Activated CD4-positive, alpha-beta T cell treated with anti-CD3 and anti-CD28 coated beads, Interleukin-2, amount 10 ng/mL, durations not matched to agents 24 days and 14 days (primary cell): ENCODE data around the gene VPS45. TPM values are rescaled to one million over a fixed set of nuclear protein-coding genes. Genes with fewer than 3 reads are reported as not detected.
A peak's percentile ranks its signal among the peaks of the same experiment; 100 is the strongest.
"Not testable (repeated sequence)": the region's sequence is repeated elsewhere in the genome, so short reads cannot be mapped to it uniquely, and the experiment has no call there.

ENCODE experiments used
- DNase-seq: peaks from one replicate; pipeline ENCODE4 v3.0.0; 2022
- H3K27ac Mint-ChIP-seq: one replicate; pipeline ENCODE4 v1.8.0; 2022; ENCODE audit warnings: mild to moderate bottlenecking, mixed read lengths
- H3K27me3 Mint-ChIP-seq: one replicate; pipeline ENCODE4 v1.8.0; 2022; ENCODE audit warnings: mixed read lengths
- H3K36me3 Mint-ChIP-seq: one replicate; pipeline ENCODE4 v1.8.0; 2022; ENCODE audit warnings: low read depth, mild to moderate bottlenecking, mixed read lengths
- H3K4me1 Mint-ChIP-seq: one replicate; pipeline ENCODE4 v1.8.0; 2021; ENCODE audit warnings: mixed read lengths
- H3K4me3 Mint-ChIP-seq: one replicate; pipeline ENCODE4 v1.8.0; 2022; ENCODE audit warnings: mild to moderate bottlenecking, moderate library complexity, mixed read lengths
- H3K9me3 Mint-ChIP-seq: one replicate; pipeline ENCODE4 v1.8.0; 2021; ENCODE audit warnings: mixed read lengths
- intact Hi-C: fragments of 100-400 bp; cut with micrococcal nuclease; formaldehyde crosslinking; loops from one replicate; pipeline ENCODE4 v1.15.1; 2023
- total RNA-seq: library from RNA; stranded (reverse); gene quantifications from 2 replicates; pipeline ENCODE4 v1.2.3, GENCODE V29; 2022

VPS45 gene
- total RNA-seq, 1 donor from 2014 or later = 21.0 TPM

GRCh38 chr1:150121236-150121862 is 53.8 kb downstream of the VPS45 start:
- intact Hi-C loops = no loop called here
- H3K4me1 Mint-ChIP-seq = no peaks in the 10 kb centered on the region
- H3K27ac Mint-ChIP-seq = no peak overlapping the region
- H3K36me3 Mint-ChIP-seq = peaks cover 5% of the 10 kb centered on the region
- no peaks in the 10 kb centered on the region for H3K9me3 Mint-ChIP-seq
- H3K4me3 Mint-ChIP-seq = no peak overlapping the region
- H3K27me3 Mint-ChIP-seq = no peaks in the 10 kb centered on the region
- DNase-seq = no peak

- Mint-ChIP-seq H3K4me1 (peaks cover 2% of the 10 kb centered on the region), H3K27ac (no peak overlapping the region), H3K36me3 (peaks cover 8% of the 10 kb centered on the region), H3K27me3 (no peaks in the 10 kb centered on the region), H3K4me3 (no peak overlapping the region), H3K9me3 (no peaks in the 10 kb centered on the region)
- DNase-seq = no peak
- intact Hi-C loops = no loop called here
Observed at GRCh38 chr1:150126811-150127210, 59.2 kb downstream of the VPS45 start.

GRCh38 chr1:150127464-150127863 is 59.9 kb downstream of the VPS45 start:
- H3K27me3 Mint-ChIP-seq = no peaks in the 10 kb centered on the region
- intact Hi-C loops = no loop called here
- no peak for DNase-seq
- peaks cover 2% of the 10 kb centered on the region for H3K4me1 Mint-ChIP-seq
- no peak overlapping the region for H3K27ac Mint-ChIP-seq
- no peaks in the 10 kb centered on the region for H3K9me3 Mint-ChIP-seq
- H3K4me3 Mint-ChIP-seq = no peak overlapping the region
- peaks cover 5% of the 10 kb centered on the region for H3K36me3 Mint-ChIP-seq

- peaks cover 2% of the 10 kb centered on the region for H3K4me1 Mint-ChIP-seq
- no peaks in the 10 kb centered on the region for H3K27me3 Mint-ChIP-seq
- H3K27ac Mint-ChIP-seq = no peak overlapping the region
- no peaks in the 10 kb centered on the region for H3K9me3 Mint-ChIP-seq
- H3K36me3 Mint-ChIP-seq = peaks cover 4% of the 10 kb centered on the region
- H3K4me3 Mint-ChIP-seq = no peak overlapping the region
- DNase-seq = no peak
- intact Hi-C loops = no loop called here
Observed at GRCh38 chr1:150127868-150128267, 60.3 kb downstream of the VPS45 start.

GRCh38 chr1:150132372-150132771 is 64.8 kb downstream of the VPS45 start:
- H3K36me3 Mint-ChIP-seq = peaks cover 11% of the 10 kb centered on the region
- peaks cover 2% of the 10 kb centered on the region for H3K4me1 Mint-ChIP-seq
- no peaks in the 10 kb centered on the region for H3K9me3 Mint-ChIP-seq
- H3K27ac Mint-ChIP-seq = no peak overlapping the region
- DNase-seq = no peak
- no peak overlapping the region for H3K4me3 Mint-ChIP-seq
- intact Hi-C loops = no loop called here
- H3K27me3 Mint-ChIP-seq = no peaks in the 10 kb centered on the region

- Mint-ChIP-seq H3K4me1 (no peaks in the 10 kb centered on the region), H3K27me3 (no peaks in the 10 kb centered on the region), H3K36me3 (peaks cover 10% of the 10 kb centered on the region), H3K9me3 (no peaks in the 10 kb centered on the region), H3K4me3 (no peak overlapping the region), H3K27ac (no peak overlapping the region)
- intact Hi-C loops = no loop called here
- no peak for DNase-seq
Observed at GRCh38 chr1:150134537-150134936, 67.0 kb downstream of the VPS45 start.

- H3K9me3 Mint-ChIP-seq, intact Hi-C loops, H3K4me3 Mint-ChIP-seq, H3K36me3 Mint-ChIP-seq, H3K27me3 Mint-ChIP-seq, H3K27ac Mint-ChIP-seq, H3K4me1 Mint-ChIP-seq, DNase-seq: not testable (repeated sequence)
Observed at GRCh38 chr1:150135400-150135799, 67.8 kb downstream of the VPS45 start.

GRCh38 chr1:150138044-150138443 is 70.5 kb downstream of the VPS45 start:
- H3K9me3 Mint-ChIP-seq = no peaks in the 10 kb centered on the region
- H3K4me3 Mint-ChIP-seq = no peak overlapping the region
- H3K27me3 Mint-ChIP-seq = no peaks in the 10 kb centered on the region
- intact Hi-C loops = no loop called here
- DNase-seq = no peak
- peaks cover 9% of the 10 kb centered on the region for H3K36me3 Mint-ChIP-seq
- H3K4me1 Mint-ChIP-seq = peaks cover 5% of the 10 kb centered on the region
- H3K27ac Mint-ChIP-seq = no peak overlapping the region

- H3K27ac Mint-ChIP-seq = no peak overlapping the region
- no peaks in the 10 kb centered on the region for H3K9me3 Mint-ChIP-seq
- H3K27me3 Mint-ChIP-seq = peaks cover 2% of the 10 kb centered on the region
- DNase-seq = no peak
- peaks cover 13% of the 10 kb centered on the region for H3K4me1 Mint-ChIP-seq
- H3K36me3 Mint-ChIP-seq = peaks cover 8% of the 10 kb centered on the region
- intact Hi-C loops = no loop called here
- H3K4me3 Mint-ChIP-seq = no peak overlapping the region
Observed at GRCh38 chr1:150141452-150141851, 73.9 kb downstream of the VPS45 start.

- no peak for DNase-seq
- no peak overlapping the region for H3K27ac Mint-ChIP-seq
- H3K27me3 Mint-ChIP-seq = peaks cover 8% of the 10 kb centered on the region
Observed at GRCh38 chr1:150142083-150142482, 74.5 kb downstream of the VPS45 start.

GRCh38 chr1:150144606-150145005 is 77.0 kb downstream of the VPS45 start:
- no peak overlapping the region for H3K27ac Mint-ChIP-seq
- peaks cover 5% of the 10 kb centered on the region for H3K36me3 Mint-ChIP-seq
- peaks cover 31% of the 10 kb centered on the region for H3K4me1 Mint-ChIP-seq
- peaks cover 24% of the 10 kb centered on the region for H3K27me3 Mint-ChIP-seq
- no peak for DNase-seq
- no peaks in the 10 kb centered on the region for H3K9me3 Mint-ChIP-seq
- no peak overlapping the region for H3K4me3 Mint-ChIP-seq
- intact Hi-C loops = no loop called here

More at GRCh38 chr1:150142083-150142482, 74.5 kb downstream of the VPS45 start:
- no peaks in the 10 kb centered on the region for H3K9me3 Mint-ChIP-seq
- H3K36me3 Mint-ChIP-seq = peaks cover 9% of the 10 kb centered on the region
- H3K4me3 Mint-ChIP-seq = no peak overlapping the region
- intact Hi-C loops = no loop called here
- peaks cover 19% of the 10 kb centered on the region for H3K4me1 Mint-ChIP-seq

- H3K27ac Mint-ChIP-seq, H3K36me3 Mint-ChIP-seq, DNase-seq, H3K4me3 Mint-ChIP-seq, intact Hi-C loops, H3K9me3 Mint-ChIP-seq: not testable (repeated sequence)
- Mint-ChIP-seq H3K27me3 (peaks cover 24% of the 10 kb centered on the region), H3K4me1 (peaks cover 31% of the 10 kb centered on the region)
Observed at GRCh38 chr1:150146016-150146415, 78.4 kb downstream of the VPS45 start.

- no peak for DNase-seq
- Mint-ChIP-seq H3K4me3 (no peak overlapping the region), H3K4me1 (peaks cover 38% of the 10 kb centered on the region), H3K27ac (no peak overlapping the region), H3K36me3 (peaks cover 15% of the 10 kb centered on the region), H3K9me3 (no peaks in the 10 kb centered on the region), H3K27me3 (peaks cover 24% of the 10 kb centered on the region)
- intact Hi-C loops = no loop called here
Observed at GRCh38 chr1:150146849-150147542, 79.4 kb downstream of the VPS45 start.

GRCh38 chr1:150148837-150149270 is 81.3 kb downstream of the VPS45 start:
- Mint-ChIP-seq H3K27me3 (peaks cover 24% of the 10 kb centered on the region), H3K27ac (peak overlapping the region; percentile 73), H3K4me1 (peaks cover 50% of the 10 kb centered on the region), H3K36me3 (peaks cover 24% of the 10 kb centered on the region), H3K9me3 (no peaks in the 10 kb centered on the region), H3K4me3 (peak overlapping the region; percentile 71)
- intact Hi-C loops = loop anchor here (2.0 kb wide), 2 partner anchors 38 to 82 kb away; partner anchors contain the start of gene VPS45
- DNase-seq = no peak
